ENCODE results near the gene AMIGO3.
"Not testable (repeated sequence)": the region's sequence is repeated elsewhere in the genome, so short reads cannot be mapped to it uniquely, and the experiment has no call there.

Gene AMIGO3

GRCh38 chr3:49689046-49689907, 30.2 kb downstream of the AMIGO3 start, which contains the start of the genes MST1 and RNF123:
TSS of gene MST1 (minus strand) at chr3:49689474. CDS start at chr3:49688691, 783 bp downstream.
TSS of gene RNF123 (plus strand) at chr3:49689557. CDS start at chr3:49691166, 1,609 bp downstream.
- DNase-seq (ENCODE audit: low spot score) = peak; percentile 88

- peak; percentile 23 for DNase-seq (ENCODE audit: low spot score)
Measured at GRCh38 chr3:49688338-49689045, 31.0 kb downstream of the AMIGO3 start.

- not testable (repeated sequence) for DNase-seq (ENCODE audit: low spot score)
Measured at GRCh38 chr3:49687424-49687795, 32.1 kb downstream of the AMIGO3 start.

DNA sequence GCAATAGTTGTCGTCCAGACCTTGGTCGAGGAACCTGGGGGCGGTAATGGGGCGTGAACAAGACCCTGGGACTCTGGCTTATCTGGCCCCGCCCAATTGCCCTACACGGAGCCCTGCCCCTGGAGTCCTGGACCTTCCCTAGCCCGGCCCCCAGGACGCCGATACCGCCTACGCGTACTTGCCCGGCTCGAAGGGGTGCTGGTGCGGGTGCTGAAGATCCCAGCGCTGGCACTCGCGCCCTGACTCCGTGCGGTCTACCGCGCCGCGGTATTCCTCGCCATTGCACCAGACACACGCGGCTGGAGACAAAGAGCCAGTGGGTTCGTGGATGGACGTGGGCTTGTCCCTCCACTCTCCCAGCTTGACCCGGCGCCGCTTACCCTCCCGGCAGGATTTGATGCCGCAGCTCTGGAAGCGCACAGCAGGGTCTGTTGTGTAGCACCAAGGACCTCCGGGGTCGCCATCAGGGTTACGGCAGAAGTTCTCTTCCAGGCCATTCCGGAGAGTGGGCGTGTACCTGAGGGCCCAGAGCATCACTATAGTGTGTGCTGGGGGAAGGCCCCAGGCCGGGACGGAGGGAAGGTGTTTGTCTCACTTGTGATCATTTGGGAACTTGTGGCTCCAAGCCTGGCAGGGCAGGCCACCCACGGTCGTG, 32.6 kb downstream of the AMIGO3 start:
- peak; percentile 88 for DNase-seq (ENCODE audit: low spot score)

GRCh38 chr3:49686346-49686745, 33.1 kb downstream of the AMIGO3 start:
- peak; percentile 40 for DNase-seq (ENCODE audit: low spot score)

GRCh38 chr3:49685846-49686245, 33.6 kb downstream of the AMIGO3 start:
- not testable (repeated sequence) for DNase-seq (ENCODE audit: low spot score)

DNA sequence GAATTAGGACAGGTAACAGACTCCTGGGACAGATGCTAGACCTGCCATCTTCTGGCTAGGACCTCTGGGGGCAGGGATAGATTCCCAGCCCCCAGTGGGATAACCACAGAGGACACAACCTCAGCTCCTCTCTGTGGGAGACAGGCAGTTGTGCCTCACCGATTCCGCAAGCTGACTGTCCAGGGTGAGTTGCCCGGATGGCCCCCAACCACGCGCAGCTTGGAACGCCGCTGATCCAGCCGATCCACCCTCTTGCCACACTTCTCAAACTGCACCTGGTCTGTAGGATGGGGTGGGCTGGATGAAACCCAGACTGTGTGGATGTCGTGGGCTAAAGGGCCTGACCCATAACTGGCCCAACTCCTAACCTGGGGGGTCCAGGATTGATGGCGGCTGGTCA, 34.4 kb downstream of the AMIGO3 start:
- not testable (repeated sequence) for DNase-seq (ENCODE audit: low spot score)

DNA sequence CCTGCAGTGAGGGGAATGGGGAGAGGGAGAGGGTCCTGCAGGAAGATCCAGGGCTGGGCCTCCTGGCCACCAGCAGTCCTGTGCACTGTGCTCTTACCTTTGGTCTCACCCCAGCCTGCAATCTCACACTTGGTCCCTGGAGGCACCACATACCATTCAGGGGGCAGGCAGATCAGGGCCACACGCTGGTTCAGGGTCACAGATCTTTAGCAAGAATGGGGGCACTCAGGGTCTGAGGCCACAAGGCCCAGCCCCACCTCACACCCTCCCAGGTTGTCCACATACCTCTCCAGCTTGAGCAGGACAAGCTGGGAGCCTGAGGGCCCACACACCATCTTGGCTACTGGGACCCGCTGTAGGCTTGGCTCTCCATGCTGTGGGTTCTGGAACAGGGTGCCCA, 35.0 kb downstream of the AMIGO3 start:
- DNase-seq (ENCODE audit: low spot score) = not testable (repeated sequence)

GRCh38 chr3:49683162-49683561, 36.3 kb downstream of the AMIGO3 start:
- no peak for DNase-seq (ENCODE audit: low spot score)

DNA sequence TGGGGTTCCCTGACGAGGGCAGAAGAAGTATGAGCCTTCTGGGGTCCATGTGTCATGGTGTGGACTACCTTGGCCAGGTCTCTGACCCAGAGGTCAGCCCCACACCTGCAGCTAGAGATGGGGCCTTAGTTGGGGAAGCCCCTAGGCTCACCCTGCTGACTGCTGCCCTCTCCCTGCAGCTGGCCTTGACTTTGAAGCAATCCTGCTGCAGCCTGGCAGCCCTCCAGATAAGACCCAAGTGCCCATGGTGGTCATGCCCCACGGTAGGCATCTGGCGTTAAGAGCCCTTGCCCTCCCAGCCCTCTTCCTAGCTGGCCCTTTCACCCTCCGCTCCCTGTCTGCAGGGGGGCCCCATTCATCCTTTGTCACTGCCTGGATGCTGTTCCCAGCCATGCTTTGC, 37.9 kb downstream of the AMIGO3 start:
- no peak for DNase-seq (ENCODE audit: low spot score)

DNA sequence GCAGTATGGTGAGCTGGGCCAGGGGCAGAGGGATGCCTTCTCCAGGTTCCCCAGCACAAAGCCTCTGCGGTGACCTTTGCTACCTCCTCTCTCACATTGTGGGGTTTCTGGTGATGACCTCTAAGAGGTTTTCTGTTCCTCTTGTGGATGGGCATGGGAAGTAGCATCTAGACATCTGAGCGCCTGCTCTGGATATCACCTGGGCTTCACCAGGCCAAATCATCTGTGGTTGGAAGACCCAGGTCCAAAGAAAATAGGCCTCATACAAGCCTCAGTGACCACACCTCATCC, 38.3 kb downstream of the AMIGO3 start:
- DNase-seq (ENCODE audit: low spot score) = no peak

DNA sequence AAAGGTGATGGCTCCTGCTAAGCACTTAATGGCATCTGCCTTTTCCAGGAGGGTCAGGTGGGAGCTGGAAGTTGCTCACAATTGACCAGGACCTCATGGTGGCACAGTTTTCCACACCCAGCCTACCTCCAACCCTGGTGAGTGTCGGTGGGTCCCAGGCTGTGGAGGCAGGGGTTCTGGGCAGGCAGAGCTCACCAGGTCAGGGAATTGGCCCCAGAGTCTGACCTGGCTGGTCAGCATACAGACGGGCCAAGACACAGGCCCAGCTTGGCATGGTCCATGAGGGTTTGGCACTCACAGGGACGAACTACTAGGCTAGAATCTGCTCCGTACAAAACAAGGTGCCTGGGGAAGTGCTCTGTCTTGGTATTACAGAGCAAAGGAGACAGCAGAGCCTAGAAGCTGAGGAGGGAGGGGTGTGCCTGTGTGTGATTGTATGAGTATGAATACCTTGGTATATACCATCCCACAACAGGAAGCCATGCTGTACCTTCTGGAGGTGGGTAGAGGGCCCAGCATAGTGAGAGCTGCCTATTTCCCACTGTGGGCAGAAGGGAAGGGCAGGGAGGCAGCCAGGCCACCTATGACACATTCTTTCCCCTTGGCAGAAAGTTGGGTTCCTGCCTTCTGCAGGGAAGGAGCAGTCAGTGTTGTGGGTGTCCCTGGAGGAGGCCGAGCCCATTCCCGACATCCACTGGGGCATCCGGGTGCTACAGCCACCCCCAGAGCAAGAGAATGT, 38.8 kb downstream of the AMIGO3 start:
- no peak for DNase-seq (ENCODE audit: low spot score)

GRCh38 chr3:49675912-49676311, 43.6 kb downstream of the AMIGO3 start:
- no peak for DNase-seq (ENCODE audit: low spot score)

GRCh38 chr3:49674497-49674983, 44.9 kb downstream of the AMIGO3 start:
- DNase-seq (ENCODE audit: low spot score) = peak; percentile 19

GRCh38 chr3:49673715-49674496, 45.6 kb downstream of the AMIGO3 start, which contains the start of gene APEH:
TSS of gene APEH (plus strand) at chr3:49674351. CDS start at chr3:49674402, 51 bp downstream.
- peak; percentile 96 for DNase-seq (ENCODE audit: low spot score)

DNA sequence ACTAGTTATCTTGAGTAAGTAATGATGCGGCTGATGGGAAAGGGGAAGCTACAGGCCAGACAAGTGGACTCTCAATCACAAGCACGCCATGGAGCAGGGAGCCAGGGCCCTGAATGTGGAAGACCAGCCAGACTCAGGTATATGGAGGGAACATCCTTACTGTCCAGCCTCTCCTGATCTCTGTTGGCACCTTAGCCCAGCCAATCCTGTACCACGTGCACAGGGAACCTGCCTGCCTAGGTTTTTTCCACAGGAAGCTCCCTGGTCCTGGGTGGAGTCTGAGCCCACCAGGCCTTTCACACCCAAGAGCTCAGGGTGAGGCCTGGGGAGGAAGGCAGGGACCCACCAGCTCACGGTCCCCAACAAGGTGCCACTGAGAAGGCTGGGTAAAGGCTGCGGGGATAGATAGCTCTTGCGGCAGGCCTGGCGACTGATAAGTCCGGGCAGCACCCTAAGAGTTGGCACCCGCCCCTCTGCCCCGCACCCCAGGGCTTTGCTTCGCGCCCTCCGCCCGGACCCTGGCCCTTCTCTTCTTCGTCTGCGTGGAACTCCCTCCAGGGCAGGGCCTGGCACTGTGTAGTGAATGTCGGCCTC, 46.3 kb downstream of the AMIGO3 start:
- DNase-seq (ENCODE audit: low spot score) = peak; percentile 95

DNA sequence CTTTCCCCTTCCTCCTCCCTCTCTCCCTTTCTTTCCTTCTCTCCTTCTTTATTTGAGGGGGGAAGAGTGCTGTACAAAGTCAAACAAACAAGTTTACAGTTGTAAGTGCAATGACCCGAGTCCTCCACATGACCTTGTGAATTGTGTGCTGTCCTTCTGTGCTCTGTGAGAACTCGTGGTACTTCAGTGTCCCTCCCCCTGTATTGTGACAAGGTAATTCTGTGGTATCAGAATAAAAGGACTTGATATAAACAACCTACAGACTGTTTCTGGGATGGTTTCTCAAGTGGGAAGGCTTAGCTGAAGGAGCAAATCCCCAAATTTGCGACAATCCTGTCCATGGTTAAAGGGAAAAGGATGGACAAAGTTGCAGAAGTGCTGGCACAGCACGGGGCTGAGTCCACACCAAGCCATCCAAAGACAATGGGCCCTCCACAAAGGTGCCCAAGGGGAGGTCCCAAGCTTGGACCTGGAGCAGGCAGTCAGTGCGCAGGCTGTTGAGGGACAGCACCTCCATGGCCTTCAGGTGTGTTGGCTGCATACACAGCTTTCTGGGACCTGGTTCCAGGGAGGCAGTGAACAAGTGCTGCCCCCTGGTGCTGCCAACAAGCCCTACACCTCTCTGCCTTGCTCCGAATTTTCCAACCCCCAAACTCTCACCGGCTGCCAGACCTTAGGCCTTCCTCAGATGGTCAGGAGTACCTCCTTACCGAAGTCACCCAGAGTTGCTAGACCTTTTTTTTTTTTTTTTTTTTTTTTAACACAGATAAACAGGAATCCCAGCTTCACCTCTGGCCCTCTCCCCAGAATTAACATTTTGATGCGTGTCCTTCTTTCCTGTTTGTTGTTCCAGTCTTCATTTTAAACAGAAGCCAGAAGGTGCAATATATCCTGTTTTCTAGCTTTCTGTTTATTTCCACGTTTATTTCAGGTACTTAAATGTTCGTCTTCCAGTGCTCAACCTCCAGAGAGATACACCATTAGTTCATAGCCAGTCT, 47.9 kb downstream of the AMIGO3 start:
- peak; percentile 86 for DNase-seq (ENCODE audit: low spot score)

GRCh38 chr3:49670940-49671290, 48.6 kb downstream of the AMIGO3 start:
- no peak for DNase-seq (ENCODE audit: low spot score)

DNA sequence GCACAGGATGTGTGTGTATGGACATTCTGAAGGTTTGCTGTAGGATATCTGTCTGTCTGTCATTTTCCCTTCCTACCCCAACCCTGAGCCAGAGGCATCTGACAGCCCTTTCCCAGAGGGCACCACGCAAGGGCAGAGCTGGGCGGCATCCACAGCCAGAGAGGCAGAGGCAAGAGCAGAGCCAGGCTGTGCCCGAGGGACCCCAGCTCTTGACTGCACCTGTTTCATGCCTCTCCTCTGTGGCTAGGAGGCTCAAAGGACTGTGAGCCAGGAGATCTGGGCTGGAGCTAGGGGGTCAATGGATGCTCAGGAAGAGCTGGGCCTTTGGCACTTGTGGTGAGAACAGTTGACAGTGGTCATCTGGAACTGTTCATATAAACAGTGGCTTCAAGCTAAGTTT, 50.1 kb downstream of the AMIGO3 start:
- no peak for DNase-seq (ENCODE audit: low spot score)
